ENCODE data around the gene DUSP22. TPM values are rescaled to one million over a fixed set of nuclear protein-coding genes. Genes with fewer than 3 reads are reported as not detected.
"Not testable (repeated sequence)": the region's sequence is repeated elsewhere in the genome, so short reads cannot be mapped to it uniquely, and the experiment has no call there.

DUSP22 gene, protein sequence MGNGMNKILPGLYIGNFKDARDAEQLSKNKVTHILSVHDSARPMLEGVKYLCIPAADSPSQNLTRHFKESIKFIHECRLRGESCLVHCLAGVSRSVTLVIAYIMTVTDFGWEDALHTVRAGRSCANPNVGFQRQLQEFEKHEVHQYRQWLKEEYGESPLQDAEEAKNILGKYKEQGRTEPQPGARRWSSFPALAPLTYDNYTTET
- total RNA-seq: 37.7 TPM

DNA sequence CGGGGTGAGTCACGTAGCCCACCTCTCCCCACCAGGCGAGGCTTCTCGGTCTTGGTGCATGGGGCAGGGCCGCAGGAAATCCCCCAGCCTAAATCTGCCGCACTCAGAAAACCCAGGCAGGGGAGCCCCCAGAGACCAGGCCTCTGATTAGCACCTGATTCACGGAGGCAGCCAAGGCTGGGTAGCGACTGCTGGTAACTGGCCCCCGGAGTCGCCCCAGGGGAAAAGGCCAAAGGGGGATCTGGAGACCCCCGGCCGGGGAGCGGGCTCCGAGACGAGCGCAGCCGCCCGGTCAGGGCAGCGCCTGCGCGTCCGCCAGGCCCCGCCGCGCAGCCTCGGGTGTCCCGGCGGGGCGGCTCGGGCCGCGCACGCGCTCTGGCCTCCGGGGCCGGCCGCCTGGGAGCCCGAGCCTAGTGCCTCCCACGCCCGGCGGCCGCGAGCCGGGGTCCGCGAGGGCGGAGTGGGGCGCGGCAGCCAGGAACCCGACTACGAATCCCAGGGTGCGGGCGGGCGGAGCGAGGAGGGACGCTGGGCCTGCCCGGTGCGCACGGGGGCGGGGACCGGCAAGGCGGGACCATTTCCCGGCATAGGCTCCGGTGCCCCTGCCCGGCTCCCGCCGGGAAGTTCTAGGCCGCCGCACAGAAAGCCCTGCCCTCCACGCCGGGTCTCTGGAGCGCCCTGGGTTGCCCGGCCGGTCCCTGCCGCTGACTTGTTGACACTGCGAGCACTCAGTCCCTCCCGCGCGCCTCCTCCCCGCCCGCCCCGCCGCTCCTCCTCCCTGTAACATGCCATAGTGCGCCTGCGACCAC, at the start of gene DUSP22:
Gene DUSP22, plus strand, starts transcription at position 791 of the 809 bp plus-strand sequence. CDS start 53 bp downstream, outside the sequence.
- no peaks in the 10 kb centered on the region for H3K9me3 ChIP-seq (ENCODE audit: low read depth, low read length)
- no peaks in the 10 kb centered on the region for H3K27me3 ChIP-seq (ENCODE audit: insufficient read depth, low read length)
- H3K4me1 ChIP-seq (ENCODE audit: insufficient read depth, low read length): peaks cover 90% of the 10 kb centered on the region
- peak within 1 kb of the TSS; percentile 51 for H3K4me3 ChIP-seq (ENCODE audit: low read length)

DNA sequence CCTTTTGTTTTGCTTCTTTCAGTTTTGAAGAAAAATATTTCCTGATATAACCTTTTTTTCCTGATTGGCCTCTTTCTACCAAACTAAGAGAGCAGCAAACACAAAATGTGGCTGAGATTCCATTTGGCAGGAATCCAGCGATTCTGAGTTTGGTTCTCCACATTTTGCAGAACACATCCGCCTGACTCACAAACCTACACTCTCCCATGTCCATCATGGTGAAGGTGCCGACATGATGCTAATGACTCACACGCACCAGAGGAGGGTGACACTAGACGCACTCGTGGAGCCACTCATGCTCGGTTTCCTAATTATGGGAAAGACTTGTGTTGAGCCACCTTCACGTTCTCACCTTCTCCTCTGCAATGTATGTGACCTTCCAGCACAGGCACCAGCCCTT, 45.9 kb upstream of the DUSP22 start:
- no peaks in the 10 kb centered on the region for H3K9me3 ChIP-seq (ENCODE audit: low read depth, low read length)
- H3K27me3 ChIP-seq (ENCODE audit: insufficient read depth, low read length): no peaks in the 10 kb centered on the region
- H3K4me3 ChIP-seq (ENCODE audit: low read length): no peak overlapping the region

DNA sequence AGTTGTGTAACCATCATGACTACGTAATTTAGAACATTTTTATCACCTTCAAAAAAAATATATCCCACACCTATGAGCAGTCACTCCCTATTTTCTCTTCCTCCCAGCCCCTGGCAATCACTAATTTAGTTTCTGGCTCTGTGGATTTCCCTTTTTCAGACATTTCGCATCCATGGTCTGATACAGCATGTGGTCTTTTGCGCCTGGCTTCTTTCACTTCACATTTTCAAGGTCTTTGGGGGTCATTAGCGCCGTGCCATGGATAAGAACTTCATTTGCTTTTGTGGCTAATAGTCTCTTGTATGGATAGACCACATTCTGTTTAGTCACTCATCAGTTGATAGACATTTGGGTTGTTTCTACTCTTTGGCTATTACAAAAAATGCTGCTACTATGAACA, 44.9 kb upstream of the DUSP22 start:
- Histone ChIP-seq H3K9me3 (ENCODE audit: low read depth, low read length) (no peaks in the 10 kb centered on the region), H3K4me3 (ENCODE audit: low read length) (no peak overlapping the region), H3K4me1 (ENCODE audit: insufficient read depth, low read length) (peaks cover 16% of the 10 kb centered on the region), H3K27me3 (ENCODE audit: insufficient read depth, low read length) (no peaks in the 10 kb centered on the region)

More for the DNA sequence above, 45.9 kb upstream of the DUSP22 start:
- peaks cover 9% of the 10 kb centered on the region for H3K4me1 ChIP-seq (ENCODE audit: insufficient read depth, low read length)

DNA sequence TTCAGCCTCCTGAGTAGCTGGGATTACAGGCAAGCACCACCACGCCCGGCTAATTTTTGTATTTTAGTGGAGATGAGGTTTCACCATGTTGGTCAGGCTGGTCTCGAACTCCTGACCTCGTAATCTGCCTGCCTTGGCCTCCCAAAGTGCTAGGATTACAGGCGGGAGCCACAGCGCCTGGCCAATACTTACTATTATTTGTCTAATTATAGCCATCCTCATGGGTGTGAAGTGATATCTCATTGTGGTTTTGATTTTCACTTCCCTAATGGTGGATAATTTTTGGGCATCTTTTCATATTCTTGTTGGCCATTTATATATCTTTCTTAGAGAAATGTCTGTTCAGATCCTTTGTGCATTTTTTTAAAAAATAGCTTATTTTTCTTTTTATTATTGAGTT, 44.2 kb upstream of the DUSP22 start:
- H3K27me3 ChIP-seq (ENCODE audit: insufficient read depth, low read length); H3K4me3 ChIP-seq (ENCODE audit: low read length); H3K9me3 ChIP-seq (ENCODE audit: low read depth, low read length): not testable (repeated sequence)
- H3K4me1 ChIP-seq (ENCODE audit: insufficient read depth, low read length): peaks cover 23% of the 10 kb centered on the region

DNA sequence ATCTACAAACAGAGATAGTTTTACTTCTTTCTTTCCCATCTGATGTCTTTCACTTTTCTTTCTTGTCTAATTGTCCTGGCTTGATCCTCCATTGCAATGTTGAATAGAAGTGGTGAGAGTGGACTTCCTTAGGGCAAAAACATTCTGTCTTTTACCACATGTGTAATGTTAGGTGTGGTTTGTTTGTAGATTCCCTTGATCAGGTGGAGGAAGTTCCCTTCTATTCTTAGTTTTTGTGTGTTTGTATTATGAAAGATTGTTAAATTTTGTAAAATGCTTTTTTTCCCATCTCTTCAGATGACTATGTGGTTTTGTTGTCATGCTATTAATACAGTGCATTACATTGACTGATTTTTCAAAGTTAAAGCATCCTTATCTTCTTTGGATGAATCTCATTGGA, 41.6 kb upstream of the DUSP22 start:
- H3K9me3 ChIP-seq (ENCODE audit: low read depth, low read length): no peaks in the 10 kb centered on the region
- H3K4me1 ChIP-seq (ENCODE audit: insufficient read depth, low read length): peaks cover 49% of the 10 kb centered on the region
- H3K27me3 ChIP-seq (ENCODE audit: insufficient read depth, low read length): no peaks in the 10 kb centered on the region
- no peak overlapping the region for H3K4me3 ChIP-seq (ENCODE audit: low read length)

DNA sequence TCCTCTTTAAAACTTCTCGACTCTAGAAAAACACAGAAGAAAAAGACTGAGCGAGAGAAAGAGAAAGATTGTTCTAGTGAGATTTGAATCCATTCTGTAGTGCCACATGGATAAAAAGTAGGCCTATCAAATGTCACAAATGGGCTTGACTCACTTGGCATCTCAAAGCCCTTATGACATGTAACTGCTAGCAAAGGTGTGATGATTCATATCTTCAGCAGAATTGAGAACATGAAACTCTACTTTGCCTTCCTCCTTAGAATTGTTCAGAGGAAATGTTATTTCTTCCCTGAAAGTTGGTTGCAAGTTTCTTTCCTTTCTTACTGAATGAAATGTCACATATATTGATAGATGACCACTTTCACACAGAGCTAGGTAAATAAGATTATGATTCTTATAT, 40.4 kb upstream of the DUSP22 start:
- H3K9me3 ChIP-seq (ENCODE audit: low read depth, low read length): no peaks in the 10 kb centered on the region
- peaks cover 60% of the 10 kb centered on the region for H3K4me1 ChIP-seq (ENCODE audit: insufficient read depth, low read length)
- no peak overlapping the region for H3K4me3 ChIP-seq (ENCODE audit: low read length)
- no peaks in the 10 kb centered on the region for H3K27me3 ChIP-seq (ENCODE audit: insufficient read depth, low read length)

DNA sequence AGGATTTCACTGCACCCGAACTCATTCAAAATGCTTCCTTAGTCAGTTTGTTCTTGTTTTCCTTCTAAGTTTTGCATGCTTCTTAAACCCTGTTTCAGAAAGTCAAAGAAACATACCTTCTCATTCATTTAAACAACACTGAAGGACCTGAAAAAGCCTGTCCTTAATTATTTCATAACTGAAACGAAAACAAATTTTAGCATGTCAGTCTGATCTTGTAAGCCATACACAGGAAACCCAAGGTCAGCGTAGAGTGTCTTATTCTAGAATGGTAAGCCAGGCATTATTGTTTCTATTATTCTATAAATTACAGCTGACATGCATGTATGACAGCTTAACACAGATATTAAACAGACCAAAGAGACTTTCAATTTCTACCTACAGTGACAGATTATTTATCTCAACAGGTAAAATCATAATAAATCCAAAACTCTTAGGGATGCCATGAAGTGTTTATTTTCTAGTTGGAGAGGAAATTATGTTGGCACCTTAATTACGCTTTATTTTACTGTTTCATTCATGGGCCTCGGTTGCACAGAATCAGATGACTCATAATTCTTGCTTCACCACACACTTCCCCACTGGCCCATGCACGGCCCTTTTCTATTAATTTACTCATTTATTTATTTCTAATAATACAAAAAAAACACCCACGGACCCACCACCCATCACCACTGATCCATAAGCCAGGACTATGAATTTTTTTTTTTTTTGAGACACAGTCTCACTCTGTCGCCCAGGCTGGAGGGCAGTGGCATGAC, 39.3 kb upstream of the DUSP22 start:
- Histone ChIP-seq H3K4me3 (ENCODE audit: low read length) (no peak overlapping the region), H3K27me3 (ENCODE audit: insufficient read depth, low read length) (no peaks in the 10 kb centered on the region), H3K9me3 (ENCODE audit: low read depth, low read length) (no peaks in the 10 kb centered on the region), H3K4me1 (ENCODE audit: insufficient read depth, low read length) (peaks cover 63% of the 10 kb centered on the region)

DNA sequence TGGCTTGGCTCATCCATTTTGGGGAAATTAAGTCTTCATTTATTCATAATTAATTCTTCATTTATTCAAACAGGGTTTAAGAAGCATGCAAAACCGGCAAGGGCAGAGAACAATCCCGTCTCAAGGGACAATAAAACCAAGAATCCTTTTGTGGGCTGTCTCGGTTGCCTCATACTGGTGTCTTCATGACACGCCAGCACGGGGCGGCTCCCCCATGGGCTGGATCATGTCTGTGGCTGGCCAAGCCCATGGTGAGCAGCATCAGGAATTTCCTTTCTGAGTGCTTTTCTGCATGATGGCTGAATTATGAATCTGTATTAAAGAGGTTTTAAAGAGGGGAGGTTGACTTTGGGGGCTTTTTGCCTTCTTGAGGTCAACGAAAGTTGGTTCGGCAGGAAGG, 38.3 kb upstream of the DUSP22 start:
- H3K9me3 ChIP-seq (ENCODE audit: low read depth, low read length): no peaks in the 10 kb centered on the region
- H3K4me1 ChIP-seq (ENCODE audit: insufficient read depth, low read length): peaks cover 65% of the 10 kb centered on the region
- no peaks in the 10 kb centered on the region for H3K27me3 ChIP-seq (ENCODE audit: insufficient read depth, low read length)
- no peak overlapping the region for H3K4me3 ChIP-seq (ENCODE audit: low read length)

DNA sequence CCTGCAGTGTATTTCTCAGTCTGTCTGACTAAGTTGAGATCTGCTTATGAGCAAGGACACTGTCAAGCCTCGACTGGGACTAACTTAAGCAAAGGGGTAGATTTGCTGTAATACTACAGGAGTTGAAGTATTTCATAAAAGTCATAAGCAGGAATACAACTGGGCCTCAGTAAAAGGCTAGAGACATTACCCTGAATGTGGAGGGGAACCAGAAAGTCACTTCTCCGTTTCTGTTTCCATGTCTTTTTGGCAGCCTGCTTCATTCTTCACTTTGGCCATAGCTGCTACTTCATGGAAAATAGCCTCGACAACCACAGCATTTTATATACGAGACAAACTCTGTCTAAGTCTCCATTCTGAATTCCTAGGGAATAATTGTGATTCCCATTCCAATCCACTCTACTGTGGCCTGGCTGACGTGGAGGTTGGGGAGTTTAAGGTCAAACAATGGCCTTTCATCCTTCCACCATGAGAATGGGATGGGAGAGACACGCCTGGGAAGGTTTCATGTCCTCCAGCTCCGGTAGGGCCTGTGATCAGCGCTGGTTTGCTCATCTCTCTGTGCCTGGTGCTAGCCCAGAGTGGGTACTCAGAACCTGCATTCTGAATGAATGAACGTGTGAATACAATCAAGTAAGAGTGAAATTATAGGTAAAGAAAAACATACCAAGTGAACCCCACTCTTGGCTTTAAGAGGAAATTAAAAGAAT, 37.1 kb upstream of the DUSP22 start:
- Histone ChIP-seq H3K4me3 (ENCODE audit: low read length) (no peak overlapping the region), H3K4me1 (ENCODE audit: insufficient read depth, low read length) (peaks cover 65% of the 10 kb centered on the region), H3K9me3 (ENCODE audit: low read depth, low read length) (no peaks in the 10 kb centered on the region), H3K27me3 (ENCODE audit: insufficient read depth, low read length) (no peaks in the 10 kb centered on the region)

DNA sequence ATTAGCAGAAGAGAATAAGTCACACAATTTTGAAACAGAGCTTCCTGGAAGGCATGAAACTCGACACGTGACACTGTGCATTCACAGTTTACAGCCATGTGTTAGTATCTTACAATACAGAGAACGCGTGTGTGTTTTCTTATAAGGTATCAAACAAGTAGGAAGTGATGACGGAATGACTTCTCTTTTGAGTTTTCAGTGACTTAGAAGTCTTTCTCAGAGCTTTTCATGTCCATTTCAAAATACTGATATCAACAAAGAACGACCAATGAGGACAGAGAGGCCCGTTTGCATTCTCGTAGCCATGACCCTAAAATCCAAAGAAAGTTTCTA, 36.6 kb upstream of the DUSP22 start:
- Histone ChIP-seq H3K4me1 (ENCODE audit: insufficient read depth, low read length) (peaks cover 65% of the 10 kb centered on the region), H3K4me3 (ENCODE audit: low read length) (no peak overlapping the region), H3K27me3 (ENCODE audit: insufficient read depth, low read length) (no peaks in the 10 kb centered on the region), H3K9me3 (ENCODE audit: low read depth, low read length) (no peaks in the 10 kb centered on the region)

DNA sequence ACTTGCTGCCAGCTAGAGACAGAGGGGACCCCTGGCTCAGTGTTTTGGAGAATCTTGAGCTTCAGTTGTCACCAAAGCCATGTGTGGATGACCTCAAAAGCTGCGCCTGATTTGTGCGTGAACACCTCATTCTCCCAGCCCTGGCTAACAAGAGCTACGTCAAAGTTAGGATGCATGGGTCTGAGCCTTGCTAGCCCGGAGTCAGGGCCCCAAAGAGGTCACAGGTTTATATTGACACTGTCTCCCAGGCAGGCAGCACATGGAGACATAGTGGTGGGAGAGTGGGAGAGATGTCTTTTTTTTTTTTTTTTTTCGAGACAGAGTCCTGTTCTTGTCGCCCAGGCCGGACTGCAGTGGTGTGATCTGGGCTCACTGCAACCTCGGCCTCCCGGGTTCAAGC, 36.1 kb upstream of the DUSP22 start:
- H3K4me1 ChIP-seq (ENCODE audit: insufficient read depth, low read length): peaks cover 65% of the 10 kb centered on the region
- H3K9me3 ChIP-seq (ENCODE audit: low read depth, low read length): no peaks in the 10 kb centered on the region
- no peak overlapping the region for H3K4me3 ChIP-seq (ENCODE audit: low read length)

DNA sequence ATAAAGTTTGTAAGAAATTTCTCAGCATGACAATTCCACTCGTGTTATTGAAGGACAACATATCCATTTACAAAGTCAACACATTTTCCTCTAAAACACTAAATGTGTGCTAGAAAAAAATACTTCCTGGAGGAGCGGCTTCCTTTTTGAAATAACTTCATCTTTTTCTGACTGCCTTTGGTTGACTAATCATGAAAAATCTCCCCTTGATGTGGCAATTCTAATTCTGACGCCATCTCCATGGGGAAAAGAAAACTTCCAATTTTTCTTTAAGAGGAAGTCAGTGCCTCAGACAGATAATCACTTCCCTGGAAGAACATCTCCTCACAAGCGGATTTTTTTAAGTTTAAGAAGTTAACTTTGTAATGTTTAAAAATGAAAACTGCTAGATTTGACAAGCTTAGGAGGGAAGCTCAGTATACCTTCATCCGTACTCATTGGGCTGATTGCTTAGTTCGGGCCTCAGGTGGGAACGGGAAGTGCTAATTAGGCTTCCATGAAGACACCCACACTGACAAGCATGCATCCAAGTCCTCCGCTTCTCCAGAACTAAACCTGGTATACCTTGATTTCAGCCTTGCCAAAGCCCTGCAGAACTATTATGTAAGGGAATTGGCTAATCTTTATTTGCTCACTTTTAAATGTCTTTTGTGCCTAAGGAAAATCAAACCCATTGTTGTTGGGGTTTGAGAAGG, 35.1 kb upstream of the DUSP22 start:
- Histone ChIP-seq H3K27me3 (ENCODE audit: insufficient read depth, low read length) (no peaks in the 10 kb centered on the region), H3K9me3 (ENCODE audit: low read depth, low read length) (no peaks in the 10 kb centered on the region), H3K4me1 (ENCODE audit: insufficient read depth, low read length) (peaks cover 59% of the 10 kb centered on the region), H3K4me3 (ENCODE audit: low read length) (no peak overlapping the region)

More for the DNA sequence above, 36.1 kb upstream of the DUSP22 start:
- H3K27me3 ChIP-seq (ENCODE audit: insufficient read depth, low read length): no peaks in the 10 kb centered on the region

DNA sequence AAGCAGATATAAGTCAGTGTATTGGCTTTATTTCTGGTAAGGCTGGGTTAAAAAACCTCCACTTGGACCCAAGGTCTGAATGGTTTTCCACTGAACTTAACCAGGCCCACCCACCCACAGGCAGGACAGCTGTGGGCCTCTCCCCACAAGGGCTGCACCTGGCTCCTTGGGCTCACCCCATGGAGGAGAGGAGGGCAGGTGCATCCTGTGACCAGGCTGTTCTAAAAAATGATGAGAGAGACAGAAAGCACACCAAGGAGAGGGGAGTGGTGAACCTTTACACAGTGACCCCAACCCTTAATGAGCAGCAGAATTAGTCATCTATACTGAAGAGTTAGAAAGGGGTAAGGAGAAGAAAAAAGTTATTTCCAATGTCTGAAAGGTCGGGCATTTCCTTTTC, 34.5 kb upstream of the DUSP22 start:
- peaks cover 54% of the 10 kb centered on the region for H3K4me1 ChIP-seq (ENCODE audit: insufficient read depth, low read length)
- H3K9me3 ChIP-seq (ENCODE audit: low read depth, low read length): no peaks in the 10 kb centered on the region
- H3K27me3 ChIP-seq (ENCODE audit: insufficient read depth, low read length): no peaks in the 10 kb centered on the region
- H3K4me3 ChIP-seq (ENCODE audit: low read length): no peak overlapping the region

DNA sequence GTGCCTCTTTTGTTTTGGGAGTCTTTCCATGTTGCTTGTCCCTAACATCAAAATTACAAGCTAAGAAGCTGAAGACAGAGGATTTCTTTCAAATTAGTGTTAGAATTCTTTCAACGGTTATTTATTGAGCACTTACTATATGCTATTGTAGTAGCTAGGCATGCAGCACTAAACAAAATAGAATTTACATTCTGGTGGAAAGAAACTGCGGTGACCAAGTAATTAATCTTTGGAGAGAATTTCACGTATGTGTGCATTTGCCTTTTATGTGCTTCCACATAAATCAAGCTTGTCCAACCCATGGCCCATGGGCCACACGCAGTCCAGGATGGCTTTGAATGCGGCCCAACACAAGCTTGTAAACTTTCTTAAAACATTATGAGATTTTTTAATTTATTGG, 33.0 kb upstream of the DUSP22 start:
- H3K4me3 ChIP-seq (ENCODE audit: low read length): no peak overlapping the region
- H3K27me3 ChIP-seq (ENCODE audit: insufficient read depth, low read length): no peaks in the 10 kb centered on the region
- H3K9me3 ChIP-seq (ENCODE audit: low read depth, low read length): no peaks in the 10 kb centered on the region
- H3K4me1 ChIP-seq (ENCODE audit: insufficient read depth, low read length): peaks cover 45% of the 10 kb centered on the region

Data from mononuclear cell (primary cell).